Stimulated activated CD4-positive, alpha-beta T cell treated with anti-CD3 and anti-CD28 coated beads, Interleukin-15, amount 100 ng/mL, for 1 hour (primary cell): ENCODE measurements around the gene TSPYL1.
"Not testable (repeated sequence)": the region's sequence is repeated elsewhere in the genome, so short reads cannot be mapped to it uniquely, and the experiment has no call there.

Source experiments
- DNase-seq, 2 donors: peaks; one replicate each; pipeline ENCODE4 v3.0.0-alpha.2; 2020; ENCODE audit warnings: low read depth in 1 of 2, low spot score in 1 of 2

TSPYL1 gene

DNA sequence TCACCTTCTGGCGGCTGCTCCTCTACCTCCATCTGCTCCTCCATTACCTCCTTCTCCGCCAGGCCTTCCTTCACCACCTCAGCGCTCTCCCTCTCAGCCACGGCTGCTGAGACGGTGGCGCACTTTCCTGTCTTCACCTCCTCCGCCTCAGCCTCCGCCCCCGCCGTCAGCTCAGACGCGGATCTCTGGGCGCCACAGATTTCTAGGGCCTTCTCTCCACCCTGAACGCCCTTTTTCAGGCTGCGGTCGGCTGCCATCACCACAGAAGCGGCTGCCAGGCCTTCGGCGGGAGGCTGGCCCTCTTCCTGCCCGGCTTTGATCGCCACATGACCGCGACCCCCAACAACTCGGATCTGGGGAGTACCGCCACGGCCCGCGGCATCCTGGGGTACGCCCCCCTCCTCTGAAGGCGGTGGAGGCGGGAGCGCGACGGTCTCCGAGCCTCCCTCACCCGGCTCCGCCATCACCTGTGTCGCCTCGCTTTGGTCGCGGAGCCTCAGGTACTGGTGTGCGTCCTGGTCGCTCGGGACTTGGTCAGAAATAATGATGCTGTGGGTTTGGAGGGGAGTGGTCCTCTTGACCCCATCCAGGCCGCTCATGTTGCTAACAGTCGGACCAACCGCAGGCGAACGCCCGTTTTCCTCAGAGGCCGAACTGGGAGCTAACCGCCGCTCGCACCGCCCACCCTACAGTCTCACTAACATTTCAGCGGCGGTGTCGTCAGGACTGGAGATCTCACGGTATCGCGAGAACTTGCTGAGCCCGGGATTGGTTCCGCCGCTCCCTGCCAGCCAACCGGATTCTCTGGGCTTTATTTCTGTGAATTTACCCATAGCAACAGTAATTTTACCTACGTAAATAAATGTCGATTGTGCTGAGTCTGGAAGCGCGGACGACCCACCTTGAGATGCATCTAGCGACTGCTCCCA lies at the start of gene TSPYL1:
Gene TSPYL1, minus strand, starts transcription at position 699 of the 929 bp plus-strand sequence. Its CDS starts 100 bp downstream, at position 599.
- peak; percentile 78 to 85 for DNase-seq

- DNase-seq, result no peak
Measured at GRCh38 chr6:116329156-116329555, 49.4 kb upstream of the TSPYL1 start.

DNA sequence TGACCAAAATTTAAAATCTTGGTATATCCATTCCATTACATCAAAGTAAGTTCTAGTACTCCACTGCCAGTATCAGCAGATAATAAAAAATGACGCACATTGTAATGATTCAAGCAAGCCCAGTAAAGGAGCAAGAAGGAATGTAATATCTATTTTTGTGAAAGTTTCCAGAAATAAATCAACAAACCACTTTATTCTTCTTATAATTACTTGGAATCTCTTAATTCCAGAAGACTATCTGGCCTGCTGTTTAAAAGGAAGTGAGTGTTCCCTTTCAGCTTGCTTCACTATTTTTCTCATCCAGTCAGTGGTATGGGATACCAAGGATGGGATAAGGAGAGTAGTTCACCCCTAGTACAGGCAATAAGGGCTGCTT lies 48.8 kb upstream of the TSPYL1 start:
- no peak for DNase-seq

DNA sequence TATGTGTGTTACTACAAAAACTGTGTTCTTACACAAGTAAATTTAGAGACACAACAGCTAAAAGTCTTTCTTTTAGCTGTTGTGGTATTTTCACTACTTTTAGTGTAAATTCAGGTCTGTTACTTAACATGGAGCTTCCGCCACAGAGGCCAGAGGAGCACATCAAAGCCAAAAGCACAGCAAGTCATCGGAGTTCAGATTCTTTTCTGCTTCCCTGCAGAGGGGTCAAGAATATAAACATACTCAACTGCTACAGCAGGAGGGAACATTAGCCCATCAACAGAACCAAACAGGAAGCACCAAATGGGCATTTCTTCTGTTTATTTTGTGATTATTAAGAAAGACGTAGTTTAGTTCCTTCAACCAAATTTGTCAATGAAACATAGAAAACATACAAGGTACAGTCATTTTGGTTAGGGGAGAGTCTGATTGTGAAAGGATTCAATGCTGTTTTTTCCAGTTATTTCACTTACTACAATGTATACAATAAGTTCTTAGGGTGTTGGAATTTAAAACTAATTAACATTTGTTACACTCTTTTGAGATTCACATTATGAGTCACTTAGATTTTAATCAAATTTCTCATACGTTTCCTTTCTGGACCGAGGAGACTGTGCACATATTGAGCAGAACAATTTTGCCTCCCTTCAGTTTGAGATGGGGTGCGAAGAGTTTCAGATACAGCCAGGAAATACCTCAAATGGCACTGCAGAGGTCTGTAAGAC lies 48.2 kb upstream of the TSPYL1 start:
- DNase-seq, result no peak

GRCh38 chr6:116326996-116327395 lies 47.3 kb upstream of the TSPYL1 start:
- DNase-seq, result no peak

DNA sequence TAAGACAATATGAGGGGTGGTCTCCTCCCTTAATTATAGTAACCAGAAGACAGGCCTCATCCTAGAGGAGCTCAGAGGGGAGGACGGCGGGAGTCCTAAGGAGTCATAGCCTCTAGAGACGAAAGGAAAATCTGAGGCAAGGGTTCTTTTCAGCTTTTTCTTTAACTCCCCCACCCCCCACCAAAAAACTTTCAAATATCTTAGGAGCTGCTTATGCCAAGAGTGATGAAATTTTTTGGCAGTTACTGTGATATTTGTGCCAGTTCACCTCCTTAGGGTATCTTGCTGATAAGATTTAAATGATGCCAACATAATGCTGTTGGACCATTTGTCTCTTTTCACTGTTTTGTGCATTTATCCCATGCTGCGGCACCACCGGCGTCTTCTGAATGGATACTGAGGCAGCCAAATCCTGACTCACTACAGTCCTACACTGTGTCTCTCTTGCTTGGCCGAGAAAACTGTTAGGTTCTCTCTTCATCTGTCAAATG lies 46.5 kb upstream of the TSPYL1 start:
- no peak for DNase-seq

GRCh38 chr6:116325634-116326132 lies 46.0 kb upstream of the TSPYL1 start:
- DNase-seq, result not testable (repeated sequence)

DNA sequence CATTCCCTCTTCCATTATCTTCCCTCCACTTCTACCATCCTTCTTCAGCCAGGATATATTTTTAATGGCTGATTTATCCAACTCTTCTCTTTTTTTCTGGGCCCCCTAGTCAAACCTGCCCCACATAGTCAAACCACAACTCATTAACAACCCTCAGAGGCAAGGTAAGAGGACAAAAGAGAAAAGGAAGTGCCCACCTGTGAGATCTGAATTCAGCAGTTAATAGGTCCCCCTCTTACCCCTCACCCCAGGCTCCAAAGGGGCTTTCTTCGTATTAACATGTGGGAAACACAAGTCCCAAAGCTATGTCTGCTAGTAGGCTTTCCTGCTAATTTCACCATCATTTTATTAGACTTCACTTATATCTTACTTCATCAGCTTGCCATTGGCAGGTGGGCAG lies 44.1 kb upstream of the TSPYL1 start:
- no peak for DNase-seq

GRCh38 chr6:116321933-116322332 lies 42.2 kb upstream of the TSPYL1 start:
- DNase-seq, result not testable (repeated sequence)

DNA sequence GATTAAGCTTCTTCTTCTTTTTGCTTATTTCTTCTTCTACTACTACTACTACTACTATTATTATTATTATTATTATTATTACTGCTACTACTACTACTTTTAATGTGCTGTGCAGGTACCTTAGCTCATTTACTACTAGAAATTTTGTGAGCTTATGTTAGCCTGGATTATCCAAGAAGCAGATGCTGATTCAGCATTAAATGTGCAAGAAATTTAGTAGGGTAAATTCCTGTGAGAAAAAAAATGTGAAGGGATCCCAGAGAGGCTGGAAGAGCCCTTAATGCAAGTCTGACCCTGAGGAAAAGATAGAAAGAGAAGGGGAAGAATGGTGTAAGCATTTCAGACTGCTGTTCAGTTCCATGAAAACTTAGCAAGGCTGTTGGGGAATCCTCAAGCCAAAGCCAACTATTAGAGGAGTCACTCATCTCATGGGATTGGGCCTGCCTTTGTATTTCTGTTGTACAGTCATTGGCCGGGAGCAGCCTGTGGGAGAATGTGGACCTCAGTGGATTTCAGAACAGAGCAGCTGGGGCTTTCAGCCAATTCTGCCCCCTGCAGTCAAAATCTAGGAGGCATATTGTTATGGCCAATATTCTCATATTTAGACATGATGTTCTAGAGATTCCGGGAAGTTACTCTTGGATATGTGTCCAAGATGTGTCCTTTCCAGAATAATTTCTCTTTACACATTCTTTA lies 37.2 kb upstream of the TSPYL1 start:
- no peak for DNase-seq

- no peak for DNase-seq
Measured at GRCh38 chr6:116314878-116315277, 35.1 kb upstream of the TSPYL1 start.

DNA sequence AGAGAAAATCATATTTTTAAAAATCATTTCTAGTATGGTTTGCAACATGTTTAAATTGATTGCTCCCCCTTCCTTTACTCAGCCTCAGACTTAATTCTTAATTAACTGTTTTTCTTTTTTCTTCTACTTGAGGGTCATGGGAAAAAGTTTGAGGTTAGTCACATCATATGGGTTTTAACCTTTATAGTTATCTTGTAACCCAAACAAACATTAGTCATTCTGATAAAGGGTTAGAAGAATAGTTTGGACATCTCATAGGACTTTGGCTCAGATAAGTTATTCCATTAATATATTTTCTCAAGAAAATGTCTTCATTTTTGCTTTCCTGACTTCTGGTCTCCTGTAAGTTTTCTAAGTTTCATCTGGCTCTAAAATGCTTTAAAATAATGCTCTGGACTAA lies 34.5 kb upstream of the TSPYL1 start:
- DNase-seq, result no peak

- no peak for DNase-seq
Measured at GRCh38 chr6:116313101-116313776, 33.5 kb upstream of the TSPYL1 start.

- no peak for DNase-seq
Measured at GRCh38 chr6:116309657-116310056, 29.9 kb upstream of the TSPYL1 start.

DNA sequence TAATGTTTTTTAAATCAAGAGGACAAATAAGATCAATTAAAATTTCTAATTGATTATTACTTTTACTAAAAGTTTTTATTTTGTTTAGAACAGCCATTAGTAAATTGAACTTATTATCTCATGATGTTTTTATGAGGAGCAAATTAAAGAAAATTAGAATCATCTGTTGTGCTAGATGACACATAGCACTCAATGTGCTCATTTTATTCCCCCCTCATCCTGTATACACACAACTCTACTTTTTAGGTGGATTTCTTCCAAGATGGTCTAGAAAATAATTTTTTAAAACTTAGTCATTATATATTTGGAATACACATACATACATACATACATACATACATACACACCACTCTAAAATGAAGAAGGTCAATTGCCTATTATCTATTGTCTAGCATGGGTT lies 29.3 kb upstream of the TSPYL1 start:
- no peak for DNase-seq

DNA sequence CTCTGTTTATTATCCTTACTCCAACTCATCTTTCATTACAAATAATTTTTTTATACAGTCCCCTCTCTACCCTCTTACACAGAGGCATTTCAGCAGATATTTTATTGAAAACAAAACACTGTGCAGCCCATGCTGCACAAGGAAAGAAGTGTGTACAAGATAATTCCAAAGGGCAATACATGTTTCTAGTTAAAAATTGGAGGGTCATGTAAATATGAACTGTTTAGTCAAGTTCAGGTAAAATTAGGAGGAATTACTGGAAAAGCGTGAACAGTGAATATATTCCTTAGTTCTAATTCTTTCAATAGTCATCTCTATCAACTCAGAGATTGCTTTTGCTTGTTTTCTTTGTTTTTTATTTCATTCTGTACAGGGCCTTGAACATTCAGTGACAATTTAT lies 27.9 kb upstream of the TSPYL1 start:
- DNase-seq, result no peak

- DNase-seq, result no peak
Measured at GRCh38 chr6:116307001-116307400, 27.3 kb upstream of the TSPYL1 start.

DNA sequence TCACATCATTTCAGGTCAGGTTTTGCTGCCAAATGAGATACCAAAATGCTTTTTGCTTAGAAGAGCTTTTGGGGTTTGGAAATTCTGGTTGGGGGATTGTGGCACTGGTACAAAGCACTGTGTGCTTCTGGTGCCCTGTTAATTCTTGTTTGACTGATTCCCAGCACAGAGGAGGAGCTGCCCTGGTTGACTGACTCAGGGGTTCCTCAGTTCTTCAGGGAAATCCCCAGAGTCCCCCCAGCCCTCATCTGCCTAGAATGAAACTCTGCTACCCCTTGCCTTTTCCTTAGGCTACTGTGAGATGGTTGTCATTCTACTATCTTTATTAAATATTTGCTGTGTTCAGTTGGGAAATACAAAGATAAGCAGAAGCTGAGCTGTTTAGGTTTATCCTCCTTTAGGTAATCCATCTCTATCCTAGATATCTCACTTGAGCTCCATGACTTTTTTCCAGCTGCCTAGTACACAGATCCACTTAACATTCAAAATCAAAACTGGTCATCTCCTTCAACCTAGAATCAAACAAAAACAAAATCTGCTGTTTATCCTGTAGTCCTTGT lies 24.9 kb upstream of the TSPYL1 start:
- DNase-seq, result no peak

- no peak for DNase-seq
Measured at GRCh38 chr6:116301104-116301503, 21.4 kb upstream of the TSPYL1 start.

DNA sequence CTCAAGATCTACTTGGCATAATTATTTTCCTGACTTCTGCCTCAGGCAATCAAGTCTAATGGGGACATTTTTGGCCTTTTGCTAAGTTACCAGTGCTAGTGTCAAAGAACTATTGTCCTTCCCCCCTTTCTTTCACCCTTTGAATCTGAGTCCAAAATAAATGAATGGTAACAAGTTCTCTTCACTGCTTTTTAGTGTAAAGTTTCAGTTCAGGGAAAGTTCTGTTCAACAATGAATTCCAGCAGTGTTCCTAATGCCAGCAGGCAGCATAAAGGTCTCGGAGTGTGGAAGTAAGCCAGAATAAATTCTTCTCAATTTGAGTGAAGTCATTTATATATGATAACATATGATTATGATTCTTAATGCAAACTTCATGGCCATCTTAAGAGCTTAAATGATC lies 20.8 kb upstream of the TSPYL1 start:
- DNase-seq, result no peak
